HEK293T (cell line): ENCODE data around the gene AP2A2.

Experiments used
- FOXM1 ChIP-seq: fragments of 450-650 bp; IDR thresholded peaks from 2 replicates; pipeline ENCODE4 v1.6.1; 2017; ENCODE audit warnings: mild to moderate bottlenecking, borderline replicate concordance
- NFRKB ChIP-seq: fragments of 450-650 bp; IDR thresholded peaks from 2 replicates; pipeline ENCODE4 v1.6.1; 2016; ENCODE audit warnings: mild to moderate bottlenecking, moderate library complexity
- PKNOX1 ChIP-seq: fragments of 450-650 bp; IDR thresholded peaks from 2 replicates; pipeline ENCODE4 v1.6.1; 2016
- ZNF384 ChIP-seq: fragments of 450-650 bp; IDR thresholded peaks from 2 replicates; pipeline ENCODE4 v1.6.1; 2016

DNA sequence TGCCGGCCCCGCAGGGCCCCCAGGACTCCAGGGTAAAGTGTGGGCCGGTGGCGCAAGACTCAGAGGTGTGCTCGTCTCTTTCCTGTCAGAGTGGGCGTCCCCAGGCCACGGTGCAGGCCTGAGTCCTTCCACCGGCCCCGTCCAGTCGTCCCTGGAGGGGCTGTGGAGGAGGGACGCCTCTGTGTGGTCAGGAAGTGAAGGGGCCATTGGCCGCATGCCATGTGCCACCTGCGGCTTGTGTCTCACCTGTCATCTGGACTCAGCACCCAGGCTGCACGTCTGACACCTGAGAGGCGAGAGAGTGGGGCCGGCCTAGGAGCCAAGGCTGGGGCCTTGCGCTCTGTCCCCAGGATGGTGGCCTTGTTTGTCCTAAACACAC is 85.6 kb downstream of the AP2A2 start:
- no peak for TF ChIP-seq ZNF384
- TF ChIP-seq NFRKB, result no peak
- TF ChIP-seq FOXM1, result no peak
- no peak for TF ChIP-seq PKNOX1
